K562 (cell line): ENCODE results near the gene CRYM.

Experiments used
- SMARCC2 ChIP-seq: fragments of 450-650 bp; IDR thresholded peaks from 2 replicates; pipeline ENCODE4 v1.6.1; 2017; ENCODE audit warnings: antibody characterized with exemption, moderate library complexity, mild to moderate bottlenecking, low read depth
- ZNF324 ChIP-seq: fragments of 250-450 bp; sonication (Bioruptor Pico); IDR thresholded peaks from 2 replicates; pipeline ENCODE4 v1.4.0; 2020; ENCODE audit warnings: mild to moderate bottlenecking

DNA sequence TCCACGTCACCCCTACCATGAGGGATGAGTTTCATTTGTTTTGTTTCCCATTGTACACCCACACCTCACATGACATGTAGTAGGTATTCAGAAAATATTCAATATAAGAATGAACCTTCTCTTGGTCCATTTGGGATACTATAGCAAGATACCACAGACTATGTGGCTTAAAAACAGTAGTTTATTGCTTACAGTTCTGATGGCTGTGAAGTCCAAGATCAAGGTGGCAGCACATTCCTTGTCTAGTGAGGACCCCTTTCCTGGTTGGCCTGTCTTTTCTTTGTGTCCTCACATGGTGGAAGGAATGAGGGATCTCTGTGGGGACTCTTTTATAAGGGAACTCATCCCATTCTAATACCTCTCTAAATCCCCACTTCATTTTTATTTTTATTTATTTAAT is 36.2 kb upstream of the CRYM start:
- TF ChIP-seq ZNF324 (CRISPR knock-in tag): no peak
- TF ChIP-seq SMARCC2: no peak
